Liver (tissue), 9 donors: Measurements from ENCODE around the gene PRPH2. TPM values are rescaled to one million over a fixed set of nuclear protein-coding genes. Genes with fewer than 3 reads are reported as not detected.
"Not testable (repeated sequence)": the region's sequence is repeated elsewhere in the genome, so short reads cannot be mapped to it uniquely, and the experiment has no call there.

Source experiments
- DNase-seq: peaks from one replicate; pipeline ENCODE4 v3.0.0-alpha.2; 2017; ENCODE audit warnings: low spot score
- H3K27ac ChIP-seq, 2 donors: one replicate each; pipeline ENCODE4 v1.7.0; 2013; ENCODE audit warnings: inconsistent platforms in 2 of 2, low read length in 2 of 2, control low read depth in 1 of 2, low read depth in 1 of 2, mild to moderate bottlenecking in 1 of 2
- H3K27me3 ChIP-seq, 4 donors: one replicate each; pipeline versions ENCODE4 v1.6.1 to v1.7.0; 2013; ENCODE audit warnings: low read length in 3 of 4, inconsistent platforms in 1 of 4, mild to moderate bottlenecking in 1 of 4, moderate library complexity in 1 of 4; ENCODE audit not compliant: control insufficient read depth in 4 of 4, insufficient read depth in 4 of 4
- H3K36me3 ChIP-seq, 4 donors: one replicate each; pipeline versions ENCODE4 v1.6.1 to v1.7.0; 2013; ENCODE audit warnings: low read length in 3 of 4, mild to moderate bottlenecking in 3 of 4, low read depth in 1 of 4, moderate library complexity in 1 of 4; ENCODE audit not compliant: control insufficient read depth in 4 of 4, insufficient read depth in 3 of 4
- H3K4me1 ChIP-seq, 4 donors: one replicate each; pipeline versions ENCODE4 v1.6.1 to v1.7.0; 2013; ENCODE audit warnings: low read length in 3 of 4, mild to moderate bottlenecking in 3 of 4, moderate library complexity in 1 of 4; ENCODE audit not compliant: control insufficient read depth in 4 of 4, insufficient read depth in 4 of 4
- H3K4me3 ChIP-seq, 3 donors: one replicate each; pipeline versions ENCODE4 v1.6.1 to v1.7.0; 2013; ENCODE audit warnings: low read length in 3 of 3, control low read depth in 1 of 3, low read depth in 1 of 3, mild to moderate bottlenecking in 1 of 3
- H3K9ac ChIP-seq, 2 donors: one replicate each; pipeline ENCODE4 v1.7.0; 2013; ENCODE audit warnings: low read length in 2 of 2, mild to moderate bottlenecking in 2 of 2, moderate library complexity in 2 of 2, control low read depth in 1 of 2, low read depth in 1 of 2
- H3K9me3 ChIP-seq, 4 donors: one replicate each; pipeline versions ENCODE4 v1.6.1 to v1.7.0; 2013; ENCODE audit warnings: low read length in 3 of 4; ENCODE audit not compliant: control insufficient read depth in 4 of 4
- EGR1 ChIP-seq, 2 donors: IDR thresholded peaks; 2 replicates each; pipeline ENCODE4 v1.6.1; 2016 to 2018; ENCODE audit warnings: antibody characterized with exemption in 2 of 2, low read depth in 2 of 2
- FOXA1 ChIP-seq: IDR thresholded peaks from 2 replicates; pipeline ENCODE4 v1.6.1; 2016; ENCODE audit warnings: antibody characterized with exemption
- FOXA2 ChIP-seq: IDR thresholded peaks from 2 replicates; pipeline ENCODE4 v1.6.1; 2016; ENCODE audit warnings: antibody characterized with exemption
- GABPA ChIP-seq, 2 donors: IDR thresholded peaks in 1 of 2; conservative IDR thresholded peaks in 1 of 2; 2 replicates each; pipeline ENCODE4 v1.6.1; 2016; ENCODE audit warnings: antibody characterized with exemption in 2 of 2, mild to moderate bottlenecking in 1 of 2, moderate library complexity in 1 of 2
- HNF4A ChIP-seq, 2 donors: conservative IDR thresholded peaks; 2 replicates each; pipeline ENCODE4 v1.6.1; 2016; ENCODE audit warnings: antibody characterized with exemption in 2 of 2, mild to moderate bottlenecking in 2 of 2
- HNF4G ChIP-seq: IDR thresholded peaks from 2 replicates; pipeline ENCODE4 v1.6.1; 2016; ENCODE audit warnings: antibody characterized with exemption
- JUND ChIP-seq, 2 donors: IDR thresholded peaks; 2 replicates each; pipeline ENCODE4 v1.6.1; 2016; ENCODE audit warnings: antibody characterized with exemption in 2 of 2
- NR2F2 ChIP-seq: IDR thresholded peaks from 2 replicates; pipeline ENCODE4 v1.6.1; 2016; ENCODE audit warnings: antibody characterized with exemption
- RAD21 ChIP-seq, 2 donors: IDR thresholded peaks; 2 replicates each; pipeline ENCODE4 v1.6.1; 2016; ENCODE audit warnings: antibody characterized with exemption in 2 of 2, mild to moderate bottlenecking in 2 of 2
- REST ChIP-seq: IDR thresholded peaks from 2 replicates; pipeline ENCODE4 v1.6.1; 2016; ENCODE audit warnings: antibody characterized with exemption, mild to moderate bottlenecking
- RXRA ChIP-seq, 2 donors: IDR thresholded peaks; 2 replicates each; pipeline ENCODE4 v1.6.1; 2017 to 2018; ENCODE audit warnings: antibody characterized with exemption in 2 of 2, mild to moderate bottlenecking in 1 of 2
- TAF1 ChIP-seq: conservative IDR thresholded peaks from 2 replicates; pipeline ENCODE4 v1.6.1; 2016; ENCODE audit warnings: antibody characterized with exemption, mild to moderate bottlenecking
- YY1 ChIP-seq: IDR thresholded peaks from 2 replicates; pipeline ENCODE4 v1.6.1; 2016; ENCODE audit warnings: antibody characterized with exemption, mild to moderate bottlenecking
- WGBS: extraction: QIAGEN DNeasy Blood & Tissue Kit; methylation state at CpG from one replicate; pipeline ENCODE4 v1.1.7; 2013; 5-methylcytosine and 5-hydroxymethylcytosine counted together
- polyA plus RNA-seq, 2 donors: library from polyadenylated mRNA; stranded (reverse) in 1 of 2; unstranded in 1 of 2; fragments of 200-250 nt in 1 of 2; fragments of >200 nt in 1 of 2; fragmentation: Nextera tagmentation in 1 of 2; extraction: Ambion mirVana in 1 of 2; gene quantifications; one replicate each; pipeline versions ENCODE4 v1.2.1 to v1.2.3, GENCODE V29; 2013 to 2015
- total RNA-seq, 2 donors: library from RNA; depleted of rRNA; stranded (reverse); fragments of >200 nt; gene quantifications; one replicate each; pipeline ENCODE4 v1.2.3, GENCODE V29; 2014
- donor health status: healthy.
- donor health status: healthy.
- donor health status: healthy.
- donor health status: healthy.
- donor health status: healthy.

The PRPH2 gene
- total and polyA plus RNA-seq, 4 donors: 0.06 to 0.33 (median 0.13) TPM

- Histone ChIP-seq H3K4me3 (no peak overlapping the region), H3K9ac (no peak overlapping the region), H3K27ac (no peak overlapping the region), H3K27me3 (no peaks in the 10 kb centered on the region), H3K9me3 (no peaks in the 10 kb centered on the region), H3K4me1 (peaks cover 7 to 16% (median 11%) of the 10 kb centered on the region in 4 donors), H3K36me3 (no peaks in the 10 kb centered on the region)
- 74% methylated on average over 3 of the region's 3 CpGs for WGBS
- DNase-seq: no peak
- no peak for TF ChIP-seq GABPA (IDR thresholded peaks at IDR 0.05 in 1 of 2, conservative IDR thresholded peaks at IDR 0.05 in 1 of 2)
These were observed 18.3 kb upstream of the PRPH2 start for GRCh38 chr6:42740725-42741124.

GRCh38 chr6:42735976-42736375, 13.6 kb upstream of the PRPH2 start:
- H3K9ac ChIP-seq: no peak overlapping the region
- no peak overlapping the region for H3K27ac ChIP-seq
- no peaks in the 10 kb centered on the region for H3K27me3 ChIP-seq
- H3K36me3 ChIP-seq: no peaks in the 10 kb centered on the region
- peaks cover 0 to 4% (median 1%) of the 10 kb centered on the region in 4 donors for H3K4me1 ChIP-seq
- no peak for DNase-seq
- H3K9me3 ChIP-seq: no peaks in the 10 kb centered on the region
- no peak overlapping the region for H3K4me3 ChIP-seq
- no peak for TF ChIP-seq HNF4A (conservative IDR thresholded peaks at IDR 0.05)
- no peak for TF ChIP-seq HNF4G
- TF ChIP-seq GABPA (IDR thresholded peaks at IDR 0.05 in 1 of 2, conservative IDR thresholded peaks at IDR 0.05 in 1 of 2): no peak
- no peak for TF ChIP-seq JUND (IDR thresholded peaks at IDR 0.05)
- no peak for TF ChIP-seq EGR1 (IDR thresholded peaks at IDR 0.05; ENCODE audit: low read depth in 2 of 2)
- TF ChIP-seq FOXA1: no peak
- no peak for TF ChIP-seq RXRA (IDR thresholded peaks at IDR 0.05)
- TF ChIP-seq TAF1: no peak
- TF ChIP-seq REST: no peak
- no peak for TF ChIP-seq YY1
- TF ChIP-seq FOXA2: no peak
- no peak for TF ChIP-seq NR2F2
- no peak for TF ChIP-seq RAD21 (IDR thresholded peaks at IDR 0.05)
- 93% methylated on average over 3 of the region's 3 CpGs for WGBS

GRCh38 chr6:42733867-42734481, 11.6 kb upstream of the PRPH2 start:
- not testable (repeated sequence) for H3K27ac ChIP-seq, H3K4me1 ChIP-seq, H3K9me3 ChIP-seq, H3K36me3 ChIP-seq, H3K27me3 ChIP-seq, DNase-seq, H3K4me3 ChIP-seq, H3K9ac ChIP-seq
- WGBS: 87% methylated on average over 13 of the region's 13 CpGs
